Panc1 (cell line): Measurements from ENCODE around the gene GSS.

ENCODE experiments used
- CTCF ChIP-seq: fragments of 450-650 bp; IDR thresholded peaks from 2 replicates; pipeline ENCODE4 v1.5.1; 2017; ENCODE audit warnings: mild to moderate bottlenecking
- REST ChIP-seq, 2 experiments: IDR thresholded peaks; 2 replicates each; pipeline ENCODE4 v1.6.1; 2011 to 2012; ENCODE audit warnings: low read depth in 2 of 2, control low read depth in 1 of 2, low read length in 1 of 2, mild to moderate bottlenecking in 1 of 2, moderate library complexity in 1 of 2; ENCODE audit not compliant: insufficient read depth in 1 of 2
- TCF7L2 ChIP-seq: IDR thresholded peaks from 2 replicates; pipeline ENCODE4 v1.6.1; 2011; ENCODE audit warnings: mild to moderate bottlenecking, low read depth, low read length, inconsistent platforms

- no peak for TF ChIP-seq CTCF
- no peak for TF ChIP-seq TCF7L2
- no peak for TF ChIP-seq REST (IDR thresholded peaks at IDR 0.05; ENCODE audit: insufficient read depth in 1 of 2, low read depth in 2 of 2, low read length in 1 of 2)
Observed at GRCh38 chr20:34999021-34999451, 43.4 kb upstream of the GSS start.
